ENCODE results near the gene MTUS2.

MTUS2 gene

DNA sequence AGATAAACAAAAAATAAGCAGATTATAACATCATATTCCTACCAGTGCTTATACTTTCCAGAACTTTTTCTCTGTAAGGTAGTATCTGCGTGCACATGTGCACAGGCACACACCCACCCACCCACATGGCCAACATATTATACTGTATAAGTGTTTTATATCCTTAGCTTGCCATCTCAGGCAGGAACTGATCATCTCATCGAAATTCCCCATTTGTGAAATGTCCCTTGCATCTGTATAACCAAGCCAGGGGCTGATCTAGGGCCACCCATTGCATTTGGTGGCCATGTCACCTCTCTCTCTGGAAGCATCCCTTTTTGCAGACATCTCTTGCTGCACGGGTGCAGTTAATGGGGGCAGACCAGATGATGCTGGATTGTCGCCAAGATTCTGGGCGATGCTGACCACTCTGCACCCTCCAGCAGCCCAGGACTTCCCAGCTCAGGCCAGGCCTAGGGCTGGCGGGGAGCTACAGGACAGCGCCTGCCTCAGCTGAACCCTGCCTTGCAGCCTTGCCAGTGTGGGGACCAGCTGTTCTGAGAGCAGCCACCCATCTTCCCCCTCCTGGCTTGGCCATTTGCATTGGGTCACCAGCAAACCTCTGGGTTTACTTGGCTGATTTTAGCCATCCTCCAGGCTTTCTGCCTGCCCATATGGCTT lies 679.5 kb downstream of the MTUS2 start:
- Histone ChIP-seq H3K36me3 (ENCODE audit: insufficient read depth, low read length) (peaks cover 52% of the 10 kb centered on the region), H4K20me1 (ENCODE audit: insufficient read depth, low read length) (peaks cover 4% of the 10 kb centered on the region; the same call in 1 of the 2 replicates), H3K4me2 (ENCODE audit: insufficient read depth, low read length) (no peak overlapping the region), H3K9me3 (ENCODE audit: insufficient read depth, low read length, severe bottlenecking) (no peaks in the 10 kb centered on the region), H3K79me2 (ENCODE audit: insufficient read depth, low read length) (no peaks in the 10 kb centered on the region), H3K4me1 (ENCODE audit: insufficient read depth, low read length) (no peaks in the 10 kb centered on the region), H3K9ac (ENCODE audit: low read depth, low read length) (no peak overlapping the region), H3K27ac (ENCODE audit: low read length) (no peak overlapping the region), H3K27me3 (ENCODE audit: insufficient read depth, low read length, poor library complexity) (no peaks in the 10 kb centered on the region), H2AFZ (ENCODE audit: low read depth, low read length) (no peak overlapping the region), H3K4me3 (ENCODE audit: low read depth in 1 of 2, low read length in 2 of 2) (no peak overlapping the region)
- no peak for TF ChIP-seq EZH2 (IDR thresholded peaks at IDR 0.05; ENCODE audit: borderline replicate concordance, low read depth, low read length, severe bottlenecking)
- TF ChIP-seq, protein P1, sequence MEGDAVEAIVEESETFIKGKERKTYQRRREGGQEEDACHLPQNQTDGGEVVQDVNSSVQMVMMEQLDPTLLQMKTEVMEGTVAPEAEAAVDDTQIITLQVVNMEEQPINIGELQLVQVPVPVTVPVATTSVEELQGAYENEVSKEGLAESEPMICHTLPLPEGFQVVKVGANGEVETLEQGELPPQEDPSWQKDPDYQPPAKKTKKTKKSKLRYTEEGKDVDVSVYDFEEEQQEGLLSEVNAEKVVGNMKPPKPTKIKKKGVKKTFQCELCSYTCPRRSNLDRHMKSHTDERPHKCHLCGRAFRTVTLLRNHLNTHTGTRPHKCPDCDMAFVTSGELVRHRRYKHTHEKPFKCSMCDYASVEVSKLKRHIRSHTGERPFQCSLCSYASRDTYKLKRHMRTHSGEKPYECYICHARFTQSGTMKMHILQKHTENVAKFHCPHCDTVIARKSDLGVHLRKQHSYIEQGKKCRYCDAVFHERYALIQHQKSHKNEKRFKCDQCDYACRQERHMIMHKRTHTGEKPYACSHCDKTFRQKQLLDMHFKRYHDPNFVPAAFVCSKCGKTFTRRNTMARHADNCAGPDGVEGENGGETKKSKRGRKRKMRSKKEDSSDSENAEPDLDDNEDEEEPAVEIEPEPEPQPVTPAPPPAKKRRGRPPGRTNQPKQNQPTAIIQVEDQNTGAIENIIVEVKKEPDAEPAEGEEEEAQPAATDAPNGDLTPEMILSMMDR (IDR thresholded peaks at IDR 0.05; ENCODE audit: borderline replicate concordance, extremely low read depth, low read length, poor library complexity, severe bottlenecking) = no peak
- ATAC-seq (ENCODE audit: insufficient read depth, low read depth) (no peak), DNase-seq (no peak)

DNA sequence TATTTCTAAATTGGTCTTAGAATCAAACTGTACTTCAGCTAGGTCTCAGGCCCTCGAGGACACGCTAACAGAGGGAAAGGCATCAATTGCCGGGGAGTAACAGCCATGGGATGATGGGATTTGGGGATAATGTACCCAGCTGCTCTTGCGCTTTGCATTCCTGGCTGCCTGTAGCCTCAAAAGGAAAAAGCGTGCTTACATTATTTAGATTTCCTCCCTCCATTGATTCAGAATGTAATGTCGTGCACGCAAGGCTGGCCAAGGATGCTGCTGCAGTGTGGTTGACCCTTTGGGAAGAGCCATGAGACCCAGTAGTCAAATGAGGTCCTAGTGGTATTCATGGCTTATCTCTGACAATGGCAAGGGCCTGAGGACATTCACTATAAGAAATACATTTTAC lies 680.2 kb downstream of the MTUS2 start:
- Histone ChIP-seq H3K27me3 (ENCODE audit: insufficient read depth, low read length, poor library complexity) (no peaks in the 10 kb centered on the region), H3K27ac (ENCODE audit: low read length) (no peak overlapping the region), H3K4me2 (ENCODE audit: insufficient read depth, low read length) (no peak overlapping the region), H3K79me2 (ENCODE audit: insufficient read depth, low read length) (no peaks in the 10 kb centered on the region), H3K36me3 (ENCODE audit: insufficient read depth, low read length) (peaks cover 57% of the 10 kb centered on the region), H3K9ac (ENCODE audit: low read depth, low read length) (no peak overlapping the region), H2AFZ (ENCODE audit: low read depth, low read length) (no peak overlapping the region), H4K20me1 (ENCODE audit: insufficient read depth, low read length) (peaks cover 4% of the 10 kb centered on the region), H3K4me1 (ENCODE audit: insufficient read depth, low read length) (no peaks in the 10 kb centered on the region), H3K4me3 (ENCODE audit: low read depth in 1 of 2, low read length in 2 of 2) (no peak overlapping the region), H3K9me3 (ENCODE audit: insufficient read depth, low read length, severe bottlenecking) (no peaks in the 10 kb centered on the region)
- DNase-seq = no peak
- TF ChIP-seq, protein P1 (IDR thresholded peaks at IDR 0.05; ENCODE audit: borderline replicate concordance, extremely low read depth, low read length, poor library complexity, severe bottlenecking) = no peak
- TF ChIP-seq EZH2 (IDR thresholded peaks at IDR 0.05; ENCODE audit: borderline replicate concordance, low read depth, low read length, severe bottlenecking) = no peak
- ATAC-seq (ENCODE audit: insufficient read depth, low read depth) = no peak

DNA sequence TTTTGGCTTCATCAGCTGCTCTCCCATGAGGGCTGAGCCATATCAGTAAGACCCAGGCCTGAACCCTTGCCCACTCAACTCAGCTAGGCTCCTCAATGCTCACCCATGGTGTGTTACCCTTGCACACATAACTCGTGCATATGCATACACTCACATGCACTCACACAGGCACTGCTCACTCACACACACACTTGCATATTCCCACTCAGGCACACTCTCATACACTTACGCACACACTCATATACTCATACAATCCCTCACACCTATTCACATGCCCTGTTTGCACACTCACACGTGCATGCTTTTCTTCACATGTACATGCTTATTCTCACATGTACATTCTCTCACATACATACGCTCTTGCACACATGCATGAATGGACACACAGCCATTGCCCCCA lies 681.5 kb downstream of the MTUS2 start:
- H3K27ac ChIP-seq (ENCODE audit: low read length) = no peak overlapping the region
- no peaks in the 10 kb centered on the region for H3K79me2 ChIP-seq (ENCODE audit: insufficient read depth, low read length)
- no peak for ATAC-seq (ENCODE audit: insufficient read depth, low read depth)
- H3K4me3 ChIP-seq (ENCODE audit: low read depth in 1 of 2, low read length in 2 of 2) = no peak overlapping the region
- H3K4me1 ChIP-seq (ENCODE audit: insufficient read depth, low read length) = no peaks in the 10 kb centered on the region
- no peak overlapping the region for H3K9ac ChIP-seq (ENCODE audit: low read depth, low read length)
- H2AFZ ChIP-seq (ENCODE audit: low read depth, low read length) = no peak overlapping the region
- peaks cover 6% of the 10 kb centered on the region for H4K20me1 ChIP-seq (ENCODE audit: insufficient read depth, low read length)
- TF ChIP-seq EZH2 (IDR thresholded peaks at IDR 0.05; ENCODE audit: borderline replicate concordance, low read depth, low read length, severe bottlenecking) = no peak
- TF ChIP-seq, protein P1 (IDR thresholded peaks at IDR 0.05; ENCODE audit: borderline replicate concordance, extremely low read depth, low read length, poor library complexity, severe bottlenecking) = no peak
- no peak overlapping the region for H3K4me2 ChIP-seq (ENCODE audit: insufficient read depth, low read length)
- no peaks in the 10 kb centered on the region for H3K27me3 ChIP-seq (ENCODE audit: insufficient read depth, low read length, poor library complexity)
- no peak for DNase-seq
- H3K36me3 ChIP-seq (ENCODE audit: insufficient read depth, low read length) = peaks cover 59% of the 10 kb centered on the region
- no peaks in the 10 kb centered on the region for H3K9me3 ChIP-seq (ENCODE audit: insufficient read depth, low read length, severe bottlenecking)

Data from DND-41 (cell line).